Sigmoid colon (tissue), 7 donors: Measurements from ENCODE around the gene GTF3C5. TPM values are rescaled to one million over a fixed set of nuclear protein-coding genes. Genes with fewer than 3 reads are reported as not detected.
"Not testable (repeated sequence)": the region's sequence is repeated elsewhere in the genome, so short reads cannot be mapped to it uniquely, and the experiment has no call there.

Experiments
- DNase-seq: peaks from one replicate; pipeline ENCODE4 v3.0.0-alpha.2; 2019
- H3K27ac ChIP-seq, 4 donors: fragments of 200-600 bp; sonication (generic); one replicate each; pipeline ENCODE4 v1.5.1; 2016 to 2019; ENCODE audit warnings: mild to moderate bottlenecking in 1 of 4
- H3K27me3 ChIP-seq, 3 donors: fragments of 200-600 bp; sonication (generic); one replicate each; pipeline ENCODE4 v1.5.1; 2019; ENCODE audit warnings: mild to moderate bottlenecking in 1 of 3
- H3K36me3 ChIP-seq, 4 donors: fragments of 200-600 bp; sonication (generic); one replicate each; pipeline ENCODE4 v1.5.1; 2016 to 2019
- H3K4me1 ChIP-seq, 4 donors: fragments of 200-600 bp; sonication (generic); one replicate each; pipeline ENCODE4 v1.5.1; 2017 to 2019
- H3K4me3 ChIP-seq, 4 donors: fragments of 200-600 bp; sonication (generic); one replicate each; pipeline ENCODE4 v1.5.1; 2017 to 2019; ENCODE audit warnings: mild to moderate bottlenecking in 2 of 4, moderate library complexity in 1 of 4
- H3K9me3 ChIP-seq, 4 donors: fragments of 200-600 bp in 3 of 4; sonication (generic) in 3 of 4; one replicate each; pipeline versions ENCODE4 v1.5.1 to v1.6.1; 2013 to 2019
- CTCF ChIP-seq, 4 experiments: fragments of 450-650 bp in 3 of 4; fragments of 200-600 bp in 1 of 4; IDR thresholded peaks; one replicate each; pipeline ENCODE4 v1.5.1; 2016 to 2019; ENCODE audit warnings: antibody characterized with exemption in 4 of 4, mild to moderate bottlenecking in 3 of 4, moderate library complexity in 2 of 4
- EP300 ChIP-seq, 4 donors: sonication (generic); formaldehyde crosslinking; IDR thresholded peaks; one replicate each; pipeline ENCODE4 v1.6.1; 2017; ENCODE audit warnings: antibody characterized with exemption in 4 of 4
- POLR2A ChIP-seq, 2 donors: fragments of 450-650 bp; IDR thresholded peaks; one replicate each; pipeline ENCODE4 v1.6.1; 2016; ENCODE audit warnings: antibody characterized with exemption in 2 of 2, mild to moderate bottlenecking in 2 of 2, moderate library complexity in 2 of 2
- POLR2AphosphoS5 ChIP-seq, 4 donors: sonication (generic); formaldehyde crosslinking; IDR thresholded peaks; one replicate each; pipeline ENCODE4 v1.6.1; 2017; ENCODE audit warnings: antibody characterized with exemption in 4 of 4
- WGBS, 2 donors: extraction: QIAGEN DNeasy Blood & Tissue Kit; methylation state at CpG; one replicate each; pipeline ENCODE4 v1.1.7; 2013; 5-methylcytosine and 5-hydroxymethylcytosine counted together
- intact Hi-C: fragments of 100-400 bp; cut with DNase I; formaldehyde crosslinking; loops from one replicate; pipeline ENCODE4 v1.15.1; 2023
- polyA plus RNA-seq, 3 donors: library from polyadenylated mRNA; stranded (reverse); fragments of 200-250 nt; gene quantifications; one replicate each; pipeline ENCODE4 v1.2.3, GENCODE V29; 2013
- total RNA-seq, 4 donors: library from RNA; depleted of rRNA; stranded (reverse); fragments of >200 nt; gene quantifications; one replicate each; pipeline ENCODE4 v1.1.0, GENCODE V29; 2016
- donor health status: healthy with polysubstance abuse.
- donor health status: Bipolar disorder and iron deficiency.
- donor health status: healthy.

GTF3C5 gene
- total and polyA plus RNA-seq, 7 donors: 25.8 to 52.7 (median 47.1) TPM

- Histone ChIP-seq H3K27me3 (peaks cover 6 to 67% (median 39%) of the 10 kb centered on the region in 3 donors), H3K27ac (no peak overlapping the region), H3K36me3 (no peaks in the 10 kb centered on the region), H3K4me1 (no peaks in the 10 kb centered on the region), H3K4me3 (no peak overlapping the region), H3K9me3 (no peaks in the 10 kb centered on the region)
- WGBS, 2 donors: 76 to 84% methylated on average over 6 of the region's 6 CpGs
- intact Hi-C loops: no loop called here
- no peak for TF ChIP-seq EP300 (IDR thresholded peaks at IDR 0.05)
- TF ChIP-seq POLR2AphosphoS5 (IDR thresholded peaks at IDR 0.05): no peak
- no peak for TF ChIP-seq CTCF (IDR thresholded peaks at IDR 0.05)
- no peak for TF ChIP-seq POLR2A (IDR thresholded peaks at IDR 0.05)
- DNase-seq: no peak
Measured at GRCh38 chr9:132995121-132995420, 35.7 kb upstream of the GTF3C5 start.

GRCh38 chr9:132995879-132996278 lies 34.9 kb upstream of the GTF3C5 start:
- 77 to 94% methylated on average over 8 of the region's 8 CpGs for WGBS, 2 donors
- DNase-seq: no peak

GRCh38 chr9:132996526-132996925 lies 34.3 kb upstream of the GTF3C5 start:
- no peaks in the 10 kb centered on the region for H3K36me3 ChIP-seq
- no peak overlapping the region for H3K4me3 ChIP-seq
- H3K27ac ChIP-seq: no peak overlapping the region
- TF ChIP-seq POLR2AphosphoS5 (IDR thresholded peaks at IDR 0.05): no peak
- no peak for TF ChIP-seq CTCF (IDR thresholded peaks at IDR 0.05)
- no peak for TF ChIP-seq EP300 (IDR thresholded peaks at IDR 0.05)
- TF ChIP-seq POLR2A (IDR thresholded peaks at IDR 0.05): no peak
- intact Hi-C loops: no loop called here
- 74 to 76% methylated on average over 13 of the region's 13 CpGs for WGBS, 2 donors
- H3K27me3 ChIP-seq: peaks cover 6 to 69% (median 29%) of the 10 kb centered on the region in 3 donors
- no peak for DNase-seq
- H3K4me1 ChIP-seq: no peaks in the 10 kb centered on the region
- H3K9me3 ChIP-seq: no peaks in the 10 kb centered on the region

More at GRCh38 chr9:132995879-132996278, 34.9 kb upstream of the GTF3C5 start:
- no peaks in the 10 kb centered on the region for H3K9me3 ChIP-seq
- TF ChIP-seq EP300 (IDR thresholded peaks at IDR 0.05) (no peak), CTCF (IDR thresholded peaks at IDR 0.05) (no peak), POLR2AphosphoS5 (IDR thresholded peaks at IDR 0.05) (no peak), POLR2A (IDR thresholded peaks at IDR 0.05) (no peak)
- H3K27me3 ChIP-seq: peaks cover 6 to 71% (median 35%) of the 10 kb centered on the region in 3 donors
- intact Hi-C loops: no loop called here
- H3K4me1 ChIP-seq: no peaks in the 10 kb centered on the region
- no peaks in the 10 kb centered on the region for H3K36me3 ChIP-seq
- H3K4me3 ChIP-seq: no peak overlapping the region
- no peak overlapping the region for H3K27ac ChIP-seq

- H3K36me3 ChIP-seq: no peaks in the 10 kb centered on the region
- no peak overlapping the region for H3K27ac ChIP-seq
- H3K27me3 ChIP-seq: peaks cover 6 to 65% (median 23%) of the 10 kb centered on the region in 3 donors
- TF ChIP-seq POLR2A (IDR thresholded peaks at IDR 0.05): no peak
- no peak for TF ChIP-seq CTCF (IDR thresholded peaks at IDR 0.05)
- TF ChIP-seq POLR2AphosphoS5 (IDR thresholded peaks at IDR 0.05): no peak
- TF ChIP-seq EP300 (IDR thresholded peaks at IDR 0.05): no peak
- DNase-seq: no peak
- WGBS, 2 donors: 71 to 73% methylated on average over 4 of the region's 4 CpGs
- intact Hi-C loops: no loop called here
- H3K4me1 ChIP-seq: no peaks in the 10 kb centered on the region
- no peaks in the 10 kb centered on the region for H3K9me3 ChIP-seq
- H3K4me3 ChIP-seq: no peak overlapping the region
Measured at GRCh38 chr9:132997591-132997990, 33.2 kb upstream of the GTF3C5 start.

- H3K27me3 ChIP-seq: peaks cover 6 to 64% (median 19%) of the 10 kb centered on the region in 3 donors
Measured at GRCh38 chr9:132998221-132998620, 32.6 kb upstream of the GTF3C5 start.

More at GRCh38 chr9:132998221-132998620, 32.6 kb upstream of the GTF3C5 start:
- intact Hi-C loops, H3K4me1 ChIP-seq, H3K27ac ChIP-seq, H3K9me3 ChIP-seq, H3K4me3 ChIP-seq, H3K36me3 ChIP-seq, DNase-seq: not testable (repeated sequence)
- WGBS, 2 donors: 90 to 92% methylated on average over 4 of the region's 4 CpGs
